SK-N-SH treated with all-trans-retinoic acid at 6 μM for 48 hours (cell line): Measurements from ENCODE around the gene LMO7.

ENCODE experiments used
- ATAC-seq: fragments of 200-7000 bp; cut with Tn5 transposase; 3 replicates; pipeline ENCODE4 v1.9.1; 2020; ENCODE audit warnings: mild to moderate bottlenecking, moderate library complexity
- ARNTL ChIP-seq: fragments of 450-650 bp; formaldehyde crosslinking; IDR thresholded peaks from 2 replicates; pipeline ENCODE4 v1.5.0; 2020; ENCODE audit warnings: low read depth, mild to moderate bottlenecking, moderate library complexity, borderline replicate concordance
- BACH2 ChIP-seq: fragments of 250-450 bp; sonication (Bioruptor Pico); IDR thresholded peaks from 2 replicates; pipeline ENCODE4 v1.9.0; 2021; ENCODE audit warnings: mild to moderate bottlenecking, borderline replicate concordance
- CSDC2 ChIP-seq: fragments of 250-450 bp; sonication (Bioruptor Pico); IDR thresholded peaks from 2 replicates; pipeline ENCODE4 v1.5.0; 2020; ENCODE audit warnings: mild to moderate bottlenecking, moderate library complexity
- ESRRG ChIP-seq: fragments of 250-450 bp; sonication (Bioruptor Pico); IDR thresholded peaks from 2 replicates; pipeline ENCODE4 v1.6.1; 2021; ENCODE audit warnings: mild to moderate bottlenecking
- GLIS3 ChIP-seq: fragments of 250-450 bp; sonication (Bioruptor Pico); IDR thresholded peaks from 2 replicates; pipeline ENCODE4 v1.5.0; 2020; ENCODE audit warnings: mild to moderate bottlenecking, moderate library complexity
- ISL1 ChIP-seq: fragments of 250-450 bp; sonication (Bioruptor Pico); IDR thresholded peaks from 2 replicates; pipeline ENCODE4 v2.1.2; 2022; ENCODE audit warnings: mild to moderate bottlenecking, moderate library complexity
- OSR1 ChIP-seq: fragments of 250-450 bp; sonication (Bioruptor Pico); IDR thresholded peaks from 2 replicates; pipeline ENCODE4 v1.8.0; 2022; ENCODE audit warnings: moderate library complexity, mild to moderate bottlenecking, inconsistent platforms
- PPARA ChIP-seq: fragments of 250-450 bp; sonication (Bioruptor Pico); IDR thresholded peaks from 2 replicates; pipeline ENCODE4 v1.5.0; 2020; ENCODE audit warnings: mild to moderate bottlenecking, borderline replicate concordance
- RARB ChIP-seq: fragments of 250-450 bp; sonication (Bioruptor Pico); IDR thresholded peaks from 2 replicates; pipeline ENCODE4 v1.8.0; 2021; ENCODE audit warnings: mild to moderate bottlenecking, moderate library complexity
- SNAI2 ChIP-seq: fragments of 250-450 bp; sonication (Bioruptor Pico); IDR thresholded peaks from 2 replicates; pipeline ENCODE4 v1.5.0; 2020; ENCODE audit warnings: mild to moderate bottlenecking, moderate library complexity
- TCF4 ChIP-seq: fragments of 250-450 bp; sonication (Bioruptor Pico); IDR thresholded peaks from 2 replicates; pipeline ENCODE4 v1.8.0; 2021; ENCODE audit warnings: mild to moderate bottlenecking, moderate library complexity, borderline replicate concordance
- TOX ChIP-seq: fragments of 250-450 bp; sonication (Bioruptor Pico); IDR thresholded peaks from 2 replicates; pipeline ENCODE4 v1.8.0; 2021; ENCODE audit warnings: mild to moderate bottlenecking, moderate library complexity, borderline replicate concordance
- ZC3H10 ChIP-seq: fragments of 250-450 bp; sonication (Bioruptor Pico); IDR thresholded peaks from 2 replicates; pipeline ENCODE4 v1.5.1; 2021; ENCODE audit warnings: mild to moderate bottlenecking, moderate library complexity
- ZFP3 ChIP-seq: fragments of 250-450 bp; sonication (Bioruptor Pico); IDR thresholded peaks from 2 replicates; pipeline ENCODE4 v1.5.0; 2020; ENCODE audit warnings: mild to moderate bottlenecking, moderate library complexity
- ZFP30 ChIP-seq: fragments of 450-650 bp; formaldehyde crosslinking; IDR thresholded peaks from 2 replicates; pipeline ENCODE4 v1.5.0; 2022; ENCODE audit warnings: mild to moderate bottlenecking, moderate library complexity
- ZNF565 ChIP-seq: fragments of 450-650 bp; formaldehyde crosslinking; conservative IDR thresholded peaks from 2 replicates; pipeline ENCODE4 v1.5.0; 2020; ENCODE audit warnings: low read depth, mild to moderate bottlenecking, moderate library complexity
- ZNF70 ChIP-seq: fragments of 450-650 bp; formaldehyde crosslinking; IDR thresholded peaks from 2 replicates; pipeline ENCODE4 v1.5.0; 2020; ENCODE audit warnings: mild to moderate bottlenecking, moderate library complexity
- ZNF8 ChIP-seq: fragments of 450-650 bp; formaldehyde crosslinking; IDR thresholded peaks from 2 replicates; pipeline ENCODE4 v1.5.0; 2020; ENCODE audit warnings: mild to moderate bottlenecking, moderate library complexity
- TF ChIP-seq, protein P1 (sequence below): fragments of 250-450 bp; sonication (Bioruptor Pico); IDR thresholded peaks from 2 replicates; pipeline ENCODE4 v1.8.0; 2021; ENCODE audit warnings: low read depth, mild to moderate bottlenecking, moderate library complexity, borderline replicate concordance
- TF ChIP-seq, protein P2 (sequence below): fragments of 250-450 bp; sonication (Bioruptor Pico); IDR thresholded peaks from 2 replicates; pipeline ENCODE4 v1.5.1; 2020; ENCODE audit warnings: low read depth, mild to moderate bottlenecking, moderate library complexity
- TF ChIP-seq, protein P3 (sequence below): fragments of 250-450 bp; sonication (Bioruptor Pico); IDR thresholded peaks from 2 replicates; pipeline ENCODE4 v1.8.0; 2020; ENCODE audit warnings: mild to moderate bottlenecking, moderate library complexity, borderline replicate concordance
- TF ChIP-seq, protein P4 (sequence below): fragments of 250-450 bp; sonication (Bioruptor Pico); IDR thresholded peaks from 2 replicates; pipeline ENCODE4 v1.5.1; 2021; ENCODE audit warnings: mild to moderate bottlenecking, moderate library complexity
- TF ChIP-seq, protein P5 (sequence below): fragments of 250-450 bp; sonication (Bioruptor Pico); IDR thresholded peaks from 2 replicates; pipeline ENCODE4 v1.5.0; 2020; ENCODE audit warnings: mild to moderate bottlenecking, moderate library complexity

The LMO7 gene

DNA sequence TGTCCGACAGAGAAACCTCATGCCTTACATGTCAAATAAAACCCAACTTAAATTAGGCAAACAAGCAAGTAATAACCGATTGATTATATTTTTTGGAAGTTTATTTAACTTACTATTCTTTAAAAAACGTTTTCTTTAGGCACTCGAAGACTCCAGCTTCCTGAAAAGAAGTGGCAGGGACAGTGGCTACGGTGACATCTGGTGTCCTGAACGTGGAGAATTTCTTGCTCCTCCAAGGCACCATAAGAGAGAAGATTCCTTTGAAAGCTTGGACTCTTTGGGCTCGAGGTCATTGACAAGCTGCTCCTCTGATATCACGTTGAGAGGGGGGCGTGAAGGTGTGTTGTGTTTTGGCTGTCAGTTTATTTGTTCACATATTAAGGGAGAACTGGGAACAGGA is 164.4 kb downstream of the LMO7 start:
- TF ChIP-seq ISL1 (CRISPR knock-in tag) = no peak
- TF ChIP-seq TOX (CRISPR knock-in tag) = no peak
- no peak for TF ChIP-seq BACH2 (CRISPR knock-in tag)
- TF ChIP-seq, protein P1, sequence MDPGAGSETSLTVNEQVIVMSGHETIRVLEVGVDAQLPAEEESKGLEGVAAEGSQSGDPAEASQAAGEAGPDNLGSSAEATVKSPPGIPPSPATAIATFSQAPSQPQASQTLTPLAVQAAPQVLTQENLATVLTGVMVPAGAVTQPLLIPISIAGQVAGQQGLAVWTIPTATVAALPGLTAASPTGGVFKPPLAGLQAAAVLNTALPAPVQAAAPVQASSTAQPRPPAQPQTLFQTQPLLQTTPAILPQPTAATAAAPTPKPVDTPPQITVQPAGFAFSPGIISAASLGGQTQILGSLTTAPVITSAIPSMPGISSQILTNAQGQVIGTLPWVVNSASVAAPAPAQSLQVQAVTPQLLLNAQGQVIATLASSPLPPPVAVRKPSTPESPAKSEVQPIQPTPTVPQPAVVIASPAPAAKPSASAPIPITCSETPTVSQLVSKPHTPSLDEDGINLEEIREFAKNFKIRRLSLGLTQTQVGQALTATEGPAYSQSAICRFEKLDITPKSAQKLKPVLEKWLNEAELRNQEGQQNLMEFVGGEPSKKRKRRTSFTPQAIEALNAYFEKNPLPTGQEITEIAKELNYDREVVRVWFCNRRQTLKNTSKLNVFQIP = no peak
- no peak for TF ChIP-seq ZNF565 (CRISPR knock-in tag)
- no peak for TF ChIP-seq GLIS3 (CRISPR knock-in tag)
- no peak for TF ChIP-seq CSDC2 (CRISPR knock-in tag)
- TF ChIP-seq, protein P2, sequence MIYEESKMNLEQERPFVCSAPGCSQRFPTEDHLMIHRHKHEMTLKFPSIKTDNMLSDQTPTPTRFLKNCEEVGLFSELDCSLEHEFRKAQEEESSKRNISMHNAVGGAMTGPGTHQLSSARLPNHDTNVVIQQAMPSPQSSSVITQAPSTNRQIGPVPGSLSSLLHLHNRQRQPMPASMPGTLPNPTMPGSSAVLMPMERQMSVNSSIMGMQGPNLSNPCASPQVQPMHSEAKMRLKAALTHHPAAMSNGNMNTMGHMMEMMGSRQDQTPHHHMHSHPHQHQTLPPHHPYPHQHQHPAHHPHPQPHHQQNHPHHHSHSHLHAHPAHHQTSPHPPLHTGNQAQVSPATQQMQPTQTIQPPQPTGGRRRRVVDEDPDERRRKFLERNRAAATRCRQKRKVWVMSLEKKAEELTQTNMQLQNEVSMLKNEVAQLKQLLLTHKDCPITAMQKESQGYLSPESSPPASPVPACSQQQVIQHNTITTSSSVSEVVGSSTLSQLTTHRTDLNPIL (CRISPR knock-in tag) = no peak
- TF ChIP-seq ZFP3 (CRISPR knock-in tag) = no peak
- no peak for TF ChIP-seq ZFP30 (CRISPR knock-in tag)
- no peak for TF ChIP-seq SNAI2 (CRISPR knock-in tag)
- TF ChIP-seq, protein P3, sequence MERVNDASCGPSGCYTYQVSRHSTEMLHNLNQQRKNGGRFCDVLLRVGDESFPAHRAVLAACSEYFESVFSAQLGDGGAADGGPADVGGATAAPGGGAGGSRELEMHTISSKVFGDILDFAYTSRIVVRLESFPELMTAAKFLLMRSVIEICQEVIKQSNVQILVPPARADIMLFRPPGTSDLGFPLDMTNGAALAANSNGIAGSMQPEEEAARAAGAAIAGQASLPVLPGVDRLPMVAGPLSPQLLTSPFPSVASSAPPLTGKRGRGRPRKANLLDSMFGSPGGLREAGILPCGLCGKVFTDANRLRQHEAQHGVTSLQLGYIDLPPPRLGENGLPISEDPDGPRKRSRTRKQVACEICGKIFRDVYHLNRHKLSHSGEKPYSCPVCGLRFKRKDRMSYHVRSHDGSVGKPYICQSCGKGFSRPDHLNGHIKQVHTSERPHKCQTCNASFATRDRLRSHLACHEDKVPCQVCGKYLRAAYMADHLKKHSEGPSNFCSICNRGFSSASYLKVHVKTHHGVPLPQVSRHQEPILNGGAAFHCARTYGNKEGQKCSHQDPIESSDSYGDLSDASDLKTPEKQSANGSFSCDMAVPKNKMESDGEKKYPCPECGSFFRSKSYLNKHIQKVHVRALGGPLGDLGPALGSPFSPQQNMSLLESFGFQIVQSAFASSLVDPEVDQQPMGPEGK (CRISPR knock-in tag) = no peak
- no peak for TF ChIP-seq ZC3H10 (CRISPR knock-in tag)
- TF ChIP-seq ARNTL = no peak
- TF ChIP-seq, protein P4, sequence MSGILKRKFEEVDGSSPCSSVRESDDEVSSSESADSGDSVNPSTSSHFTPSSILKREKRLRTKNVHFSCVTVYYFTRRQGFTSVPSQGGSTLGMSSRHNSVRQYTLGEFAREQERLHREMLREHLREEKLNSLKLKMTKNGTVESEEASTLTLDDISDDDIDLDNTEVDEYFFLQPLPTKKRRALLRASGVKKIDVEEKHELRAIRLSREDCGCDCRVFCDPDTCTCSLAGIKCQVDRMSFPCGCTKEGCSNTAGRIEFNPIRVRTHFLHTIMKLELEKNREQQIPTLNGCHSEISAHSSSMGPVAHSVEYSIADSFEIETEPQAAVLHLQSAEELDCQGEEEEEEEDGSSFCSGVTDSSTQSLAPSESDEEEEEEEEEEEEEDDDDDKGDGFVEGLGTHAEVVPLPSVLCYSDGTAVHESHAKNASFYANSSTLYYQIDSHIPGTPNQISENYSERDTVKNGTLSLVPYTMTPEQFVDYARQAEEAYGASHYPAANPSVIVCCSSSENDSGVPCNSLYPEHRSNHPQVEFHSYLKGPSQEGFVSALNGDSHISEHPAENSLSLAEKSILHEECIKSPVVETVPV = no peak
- no peak for TF ChIP-seq TCF4 (CRISPR knock-in tag)
- no peak for TF ChIP-seq RARB (CRISPR knock-in tag)

DNA sequence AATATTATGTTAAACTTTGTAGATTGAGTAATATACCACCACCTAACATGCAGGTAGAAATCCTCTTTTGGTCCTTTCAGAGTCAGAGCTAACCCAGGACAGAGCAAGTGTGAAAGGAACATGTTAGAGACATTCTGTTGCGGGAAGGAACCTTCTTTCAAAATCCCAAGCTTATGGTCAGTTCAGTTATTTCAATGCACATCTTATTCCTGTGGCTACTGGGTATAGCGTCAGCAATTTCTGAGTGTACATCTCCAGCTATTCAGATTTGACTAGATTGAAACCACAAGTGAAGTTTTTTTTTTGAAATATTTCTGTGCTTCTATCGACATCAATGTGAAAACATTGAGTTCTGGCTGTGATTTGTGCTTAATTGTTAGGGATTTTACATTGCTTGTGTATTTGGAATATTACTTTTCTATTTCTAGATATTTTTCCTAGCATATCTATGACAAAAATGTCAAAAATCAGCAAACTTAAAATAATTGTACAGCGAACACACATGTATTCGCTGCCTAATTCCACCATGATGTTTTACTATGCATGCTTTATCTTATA is 165.3 kb downstream of the LMO7 start:
- no peak for ATAC-seq
- TF ChIP-seq PPARA (CRISPR knock-in tag) (no peak), ESRRG (CRISPR knock-in tag) (no peak), CSDC2 (CRISPR knock-in tag) (no peak), OSR1 (CRISPR knock-in tag) (no peak), ZNF70 (CRISPR knock-in tag) (no peak), TCF4 (CRISPR knock-in tag) (no peak), ZNF8 (CRISPR knock-in tag) (no peak), GLIS3 (CRISPR knock-in tag) (no peak), ARNTL (no peak), ISL1 (CRISPR knock-in tag) (no peak), SNAI2 (CRISPR knock-in tag) (no peak), ZFP3 (CRISPR knock-in tag) (no peak), RARB (CRISPR knock-in tag) (no peak), TOX (CRISPR knock-in tag) (no peak)
- TF ChIP-seq, protein P2 (CRISPR knock-in tag) = no peak
- TF ChIP-seq, protein P5, sequence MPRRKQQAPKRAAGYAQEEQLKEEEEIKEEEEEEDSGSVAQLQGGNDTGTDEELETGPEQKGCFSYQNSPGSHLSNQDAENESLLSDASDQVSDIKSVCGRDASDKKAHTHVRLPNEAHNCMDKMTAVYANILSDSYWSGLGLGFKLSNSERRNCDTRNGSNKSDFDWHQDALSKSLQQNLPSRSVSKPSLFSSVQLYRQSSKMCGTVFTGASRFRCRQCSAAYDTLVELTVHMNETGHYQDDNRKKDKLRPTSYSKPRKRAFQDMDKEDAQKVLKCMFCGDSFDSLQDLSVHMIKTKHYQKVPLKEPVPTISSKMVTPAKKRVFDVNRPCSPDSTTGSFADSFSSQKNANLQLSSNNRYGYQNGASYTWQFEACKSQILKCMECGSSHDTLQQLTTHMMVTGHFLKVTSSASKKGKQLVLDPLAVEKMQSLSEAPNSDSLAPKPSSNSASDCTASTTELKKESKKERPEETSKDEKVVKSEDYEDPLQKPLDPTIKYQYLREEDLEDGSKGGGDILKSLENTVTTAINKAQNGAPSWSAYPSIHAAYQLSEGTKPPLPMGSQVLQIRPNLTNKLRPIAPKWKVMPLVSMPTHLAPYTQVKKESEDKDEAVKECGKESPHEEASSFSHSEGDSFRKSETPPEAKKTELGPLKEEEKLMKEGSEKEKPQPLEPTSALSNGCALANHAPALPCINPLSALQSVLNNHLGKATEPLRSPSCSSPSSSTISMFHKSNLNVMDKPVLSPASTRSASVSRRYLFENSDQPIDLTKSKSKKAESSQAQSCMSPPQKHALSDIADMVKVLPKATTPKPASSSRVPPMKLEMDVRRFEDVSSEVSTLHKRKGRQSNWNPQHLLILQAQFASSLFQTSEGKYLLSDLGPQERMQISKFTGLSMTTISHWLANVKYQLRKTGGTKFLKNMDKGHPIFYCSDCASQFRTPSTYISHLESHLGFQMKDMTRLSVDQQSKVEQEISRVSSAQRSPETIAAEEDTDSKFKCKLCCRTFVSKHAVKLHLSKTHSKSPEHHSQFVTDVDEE = no peak
- TF ChIP-seq, protein P1 = no peak
- TF ChIP-seq, protein P3 (CRISPR knock-in tag) = no peak
- TF ChIP-seq, protein P4 = no peak

More for the DNA sequence above, 164.4 kb downstream of the LMO7 start:
- ATAC-seq = no peak; the same call in 2 of the 3 replicates
